GM19328 (cell line): ENCODE results near the gene ZKSCAN8.
"Not testable (repeated sequence)": the region's sequence is repeated elsewhere in the genome, so short reads cannot be mapped to it uniquely, and the experiment has no call there.

Experiments
- ATAC-seq: cut with Tn5 transposase; IDR thresholded peaks from one replicate; pipeline ENCODE4 v1.9.1; 2021; ENCODE audit warnings: mild to moderate bottlenecking, moderate library complexity; ENCODE audit not compliant: unreplicated experiment

The ZKSCAN8 gene

DNA sequence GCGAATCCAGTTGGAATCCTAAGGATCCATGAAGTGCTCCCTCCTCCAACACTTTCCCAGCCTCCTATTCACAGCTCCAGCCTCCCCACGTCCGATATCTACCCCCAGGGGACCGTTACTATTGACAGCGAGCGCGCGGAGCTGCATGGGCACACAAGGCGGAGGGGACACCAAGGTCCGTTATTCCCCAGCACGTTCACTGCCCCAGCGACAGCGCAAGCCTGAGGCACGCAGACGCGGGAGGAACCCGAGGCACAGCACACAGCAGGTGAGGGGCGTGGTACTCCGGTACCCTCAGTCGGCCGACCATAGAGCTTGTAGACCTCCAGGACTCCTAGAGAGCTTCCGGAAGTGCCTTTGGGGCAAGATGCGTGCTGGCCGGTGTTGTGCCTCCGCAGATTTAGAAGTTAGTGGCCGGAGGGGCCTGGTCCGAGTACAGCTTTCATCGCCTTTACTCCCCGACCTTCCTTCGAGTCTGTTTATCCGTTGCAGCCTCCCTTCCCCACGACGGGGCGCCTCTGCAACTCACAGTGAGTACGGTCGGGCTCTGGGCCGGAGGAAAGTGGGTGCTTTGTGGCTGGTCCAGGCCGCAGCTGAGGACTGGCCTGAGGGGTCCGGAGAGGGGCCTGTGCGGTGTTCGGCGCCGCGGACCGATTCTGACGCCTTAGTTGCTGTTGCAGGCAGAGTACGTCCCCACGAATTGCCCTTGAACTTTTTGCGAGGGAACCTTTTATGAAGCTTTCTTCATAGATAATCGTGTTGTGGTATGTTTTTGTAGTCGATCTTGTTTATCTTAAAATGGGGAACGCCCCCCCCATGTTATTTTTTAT, at the start of gene ZKSCAN8:
ZKSCAN8 (plus strand) TSS at position 384 of the 830 bp plus-strand sequence. CDS start 6,525 bp downstream, outside the sequence.
- peak; percentile 79 for ATAC-seq

DNA sequence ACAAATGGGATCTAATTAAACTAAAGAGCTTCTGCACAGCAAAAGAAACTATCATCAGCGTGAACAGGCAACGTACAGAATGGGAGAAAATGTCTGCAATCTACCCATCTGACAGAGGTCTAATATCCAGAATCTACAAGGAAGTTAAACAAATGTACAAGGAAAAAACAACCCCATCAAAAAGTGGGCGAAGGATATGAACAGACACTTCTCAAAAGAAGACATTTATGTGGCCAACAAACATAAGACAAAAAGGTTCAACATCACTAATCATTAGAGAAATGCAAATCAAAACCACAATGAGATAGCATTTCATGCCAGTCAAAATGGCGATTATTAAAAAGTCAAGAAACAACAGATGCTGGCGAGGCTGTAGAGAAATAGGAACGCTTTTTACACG, 39.5 kb upstream of the ZKSCAN8 start:
- not testable (repeated sequence) for ATAC-seq

GRCh38 chr6:28102699-28103098, 39.0 kb upstream of the ZKSCAN8 start:
- not testable (repeated sequence) for ATAC-seq

DNA sequence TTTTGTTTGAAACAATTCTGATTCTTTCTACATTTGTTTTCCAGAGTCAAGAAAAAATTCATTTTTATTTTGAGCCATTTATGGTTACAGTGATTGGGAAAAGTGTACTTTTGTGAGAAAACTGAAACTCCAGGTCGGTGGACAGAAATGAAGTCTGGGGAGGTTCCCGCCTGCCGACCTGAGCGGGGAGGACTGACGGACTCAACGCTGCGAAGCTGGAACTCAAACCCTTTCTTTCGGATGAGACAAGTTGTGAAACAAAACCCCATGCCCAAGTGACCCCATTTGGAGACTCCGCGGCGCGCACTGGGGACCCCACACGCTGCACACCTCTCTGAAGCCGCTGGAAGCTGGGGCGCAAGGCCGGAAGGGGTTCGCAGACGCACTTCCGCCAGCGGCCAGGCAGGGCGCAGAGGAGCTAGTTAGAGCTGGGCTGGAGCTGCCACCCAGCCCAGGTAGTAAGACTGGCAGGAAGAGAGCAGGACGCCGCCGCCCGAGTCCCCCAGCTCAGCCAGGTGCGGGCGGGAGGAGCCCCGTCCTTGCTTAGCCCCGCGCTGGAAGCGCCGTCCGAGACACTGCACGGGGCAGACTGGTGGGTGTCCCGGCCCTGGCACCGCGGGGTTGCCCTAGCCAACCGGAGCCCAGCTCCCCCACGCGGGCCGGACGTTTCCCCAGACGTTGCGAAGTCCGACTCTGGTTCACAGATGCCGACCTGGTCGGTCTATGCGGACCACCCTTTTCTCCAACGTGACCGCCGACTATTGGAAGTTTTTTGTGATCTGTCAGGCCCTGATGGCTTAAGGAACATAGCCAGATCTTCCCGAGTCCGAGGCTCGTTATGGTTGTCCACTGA, 37.1 kb upstream of the ZKSCAN8 start:
- peak; percentile 97 for ATAC-seq

DNA sequence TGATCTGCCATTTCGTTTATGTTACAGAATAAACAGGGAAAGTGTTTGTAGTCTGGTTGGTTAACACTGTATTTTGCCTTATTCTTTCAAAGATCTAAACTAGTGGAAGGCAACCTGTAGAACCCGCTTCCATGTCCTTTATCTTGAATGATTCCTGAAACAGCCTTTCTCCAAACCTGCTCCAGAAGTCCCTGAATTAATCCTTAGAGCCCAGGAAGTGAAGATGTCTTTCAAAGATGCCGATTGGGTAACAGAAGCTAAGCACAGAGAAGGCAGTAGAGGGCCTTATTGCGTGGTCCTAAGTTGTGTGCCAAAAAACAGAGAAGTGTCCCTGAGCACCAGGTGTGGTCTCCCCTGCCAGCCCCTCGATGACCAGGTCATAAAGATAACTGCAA, 36.4 kb upstream of the ZKSCAN8 start:
- peak; percentile 31 for ATAC-seq

DNA sequence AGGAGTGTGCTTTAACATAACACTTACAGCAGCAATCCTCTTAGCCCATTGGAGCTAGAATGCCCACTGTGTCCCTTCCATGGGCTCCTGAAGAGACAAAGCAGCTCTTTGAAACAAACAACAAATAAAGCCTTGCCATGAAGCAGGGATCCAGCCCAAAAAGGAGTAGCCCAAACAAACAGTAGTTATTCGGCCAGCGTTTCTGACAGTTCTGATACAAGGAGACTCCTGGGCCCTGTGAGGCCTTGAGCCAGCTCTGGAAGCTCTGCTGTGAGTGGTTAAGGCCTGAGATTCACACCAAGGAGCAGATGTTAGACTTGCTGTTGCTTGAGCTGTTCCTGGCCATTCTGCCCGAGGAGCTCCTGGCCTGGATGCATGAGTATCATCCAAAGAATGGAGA, 34.2 kb upstream of the ZKSCAN8 start:
- no peak for ATAC-seq

GRCh38 chr6:28111964-28112363, 29.7 kb upstream of the ZKSCAN8 start:
- no peak for ATAC-seq

DNA sequence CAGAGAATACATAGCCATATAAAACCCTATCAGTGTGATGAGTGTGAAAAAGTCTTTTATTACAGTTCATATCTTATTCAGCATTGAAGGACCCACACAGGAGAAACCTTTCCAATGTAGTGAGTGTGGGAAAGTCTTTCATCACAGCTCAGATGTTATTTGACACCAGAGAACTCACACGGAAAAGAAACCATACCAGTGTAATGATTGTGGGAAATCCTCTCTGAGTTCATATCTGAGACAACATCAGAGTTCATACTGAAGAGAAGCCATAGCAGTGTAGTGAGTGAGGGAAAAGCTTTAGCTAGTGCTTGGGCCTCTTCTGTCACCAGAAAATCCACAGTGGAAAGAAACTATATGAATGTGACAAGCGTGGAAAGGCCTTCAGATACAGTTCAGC, 25.9 kb upstream of the ZKSCAN8 start:
- ATAC-seq: no peak

GRCh38 chr6:28117386-28118050, 24.2 kb upstream of the ZKSCAN8 start:
- no peak for ATAC-seq

DNA sequence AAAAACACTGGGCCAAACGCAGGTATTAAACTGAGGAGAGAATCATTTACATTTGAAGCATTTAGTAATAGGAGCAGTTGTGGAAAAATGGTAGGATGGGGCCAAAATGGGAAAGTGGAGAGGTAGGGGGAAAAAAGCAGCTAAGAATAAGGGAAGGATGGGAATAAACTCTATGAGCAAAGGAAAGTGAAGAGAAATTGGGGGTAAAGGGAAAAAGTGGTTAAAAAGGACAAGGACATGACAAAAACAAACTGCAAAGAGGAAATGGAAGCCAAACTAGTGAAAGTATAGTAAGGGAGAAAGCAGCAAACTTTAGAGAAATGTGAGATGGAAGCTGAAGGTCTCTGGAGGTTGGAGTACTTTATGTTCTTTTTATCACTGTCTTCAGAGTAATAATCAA, 23.5 kb upstream of the ZKSCAN8 start:
- no peak for ATAC-seq

DNA sequence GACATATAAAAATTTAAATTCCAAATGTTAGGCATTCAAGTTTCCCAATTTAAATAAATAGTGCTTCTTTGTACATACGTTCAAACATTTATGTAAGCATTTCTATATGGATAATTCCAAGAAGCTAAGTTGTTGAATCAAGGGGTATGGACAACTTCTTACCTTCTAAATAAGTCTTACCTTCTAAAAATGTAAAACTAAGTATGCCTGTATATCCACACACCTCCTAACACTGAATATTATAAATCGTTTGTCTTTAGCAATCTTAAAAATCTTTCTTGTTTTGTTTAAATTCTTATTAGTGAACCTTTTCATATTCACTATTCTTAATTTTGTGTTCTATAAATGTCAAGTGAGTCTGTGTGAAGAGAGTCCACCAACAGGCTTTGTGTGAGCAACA, 19.8 kb upstream of the ZKSCAN8 start:
- ATAC-seq: no peak

GRCh38 chr6:28122283-28122682, 19.4 kb upstream of the ZKSCAN8 start:
- ATAC-seq: not testable (repeated sequence)

DNA sequence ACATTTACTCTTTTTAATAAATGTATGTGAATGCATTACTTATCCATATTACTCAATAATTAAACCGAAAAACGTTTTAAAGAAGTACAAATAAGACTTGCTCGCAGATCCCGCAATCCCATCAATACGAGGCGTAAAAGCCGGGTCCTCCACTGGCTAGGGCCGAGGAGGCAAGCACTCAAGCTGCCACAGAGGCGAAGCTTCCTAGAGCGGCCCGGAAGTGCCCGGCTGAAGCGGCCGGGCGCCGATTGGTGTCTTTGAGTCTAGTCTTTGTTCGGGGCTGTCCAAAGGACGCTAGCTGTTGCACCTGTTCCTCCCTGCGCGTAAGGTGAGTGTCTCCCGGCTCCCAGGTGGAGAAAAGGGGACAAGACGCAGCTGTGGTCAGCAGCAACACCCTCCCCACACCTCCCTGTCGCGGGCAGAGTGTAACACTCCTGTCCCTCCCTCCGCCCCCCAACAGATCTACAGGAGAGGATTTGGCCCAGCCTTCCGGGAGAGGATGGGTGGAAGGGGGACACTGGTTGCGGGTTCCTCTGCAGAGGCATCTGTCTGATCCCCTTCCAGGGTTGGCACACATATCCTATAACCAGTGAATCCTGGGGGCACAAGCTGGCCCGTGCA, 17.2 kb upstream of the ZKSCAN8 start, which contains the start of gene ZSCAN16:
ZSCAN16 (plus strand) TSS at position 260 of the 621 bp plus-strand sequence. CDS start 835 bp downstream, outside the sequence.
- ATAC-seq: peak; percentile 98

DNA sequence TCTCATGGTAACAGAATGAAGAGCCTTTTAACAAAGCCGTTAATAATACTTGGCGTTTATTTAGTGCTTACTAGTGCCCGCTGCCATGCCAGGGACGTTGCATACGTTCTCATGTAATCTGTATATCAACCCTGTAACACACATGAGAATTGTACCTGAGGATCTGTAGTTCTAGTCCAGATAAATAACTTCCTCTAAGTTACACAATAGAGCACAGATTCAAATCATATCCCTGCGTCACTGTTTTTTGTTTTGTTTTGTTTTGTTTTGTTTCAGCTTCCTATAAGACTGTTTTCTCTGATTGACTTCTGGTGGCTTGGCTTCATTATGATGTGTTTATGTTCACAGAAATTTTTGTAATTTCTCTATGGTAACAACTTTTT, 16.7 kb upstream of the ZKSCAN8 start:
- no peak for ATAC-seq

GRCh38 chr6:28125401-28125800, 16.3 kb upstream of the ZKSCAN8 start:
- ATAC-seq: no peak

- no peak for ATAC-seq
These were observed 7.7 kb upstream of the ZKSCAN8 start for GRCh38 chr6:28134015-28134414.

DNA sequence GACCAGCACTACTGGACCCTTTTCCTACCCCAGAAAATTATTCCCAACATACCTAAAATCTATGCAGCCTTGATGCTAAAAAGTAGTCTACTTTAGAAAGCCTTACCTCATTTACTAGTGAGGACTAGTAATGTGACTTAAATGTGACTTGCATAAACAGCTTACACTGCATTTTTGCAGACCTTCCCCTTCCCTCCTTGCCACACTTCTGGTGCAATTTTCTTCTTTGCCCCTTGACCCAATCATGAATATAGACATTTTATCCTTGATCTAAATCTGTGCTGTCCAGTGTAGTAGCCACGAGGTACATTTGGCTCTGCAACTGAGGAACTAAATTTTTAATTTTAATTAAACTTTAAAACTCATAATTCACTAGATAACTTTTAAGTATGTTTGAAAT, 7.0 kb upstream of the ZKSCAN8 start:
- ATAC-seq: no peak

DNA sequence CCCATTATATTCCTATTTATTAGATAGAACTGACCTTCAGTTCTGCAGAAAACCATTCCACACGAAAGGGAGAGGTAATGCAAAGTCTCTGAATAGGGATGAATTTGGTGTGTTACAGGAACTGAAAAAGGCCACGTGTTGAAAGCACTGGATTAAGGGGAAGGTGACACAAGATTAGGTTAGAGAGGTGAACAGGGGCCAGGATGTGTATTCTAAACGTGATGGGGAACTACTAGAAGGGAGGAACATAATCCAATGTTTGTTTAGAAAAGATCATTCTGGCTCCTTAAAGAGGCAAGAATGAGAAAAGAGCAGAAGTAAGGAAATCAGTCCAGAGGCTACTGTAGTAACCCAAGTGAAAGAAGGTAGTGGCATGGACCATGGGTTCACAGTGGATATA, 6.3 kb upstream of the ZKSCAN8 start:
- no peak for ATAC-seq

GRCh38 chr6:28136585-28137504, 4.8 kb upstream of the ZKSCAN8 start:
- ATAC-seq: peak; percentile 46

DNA sequence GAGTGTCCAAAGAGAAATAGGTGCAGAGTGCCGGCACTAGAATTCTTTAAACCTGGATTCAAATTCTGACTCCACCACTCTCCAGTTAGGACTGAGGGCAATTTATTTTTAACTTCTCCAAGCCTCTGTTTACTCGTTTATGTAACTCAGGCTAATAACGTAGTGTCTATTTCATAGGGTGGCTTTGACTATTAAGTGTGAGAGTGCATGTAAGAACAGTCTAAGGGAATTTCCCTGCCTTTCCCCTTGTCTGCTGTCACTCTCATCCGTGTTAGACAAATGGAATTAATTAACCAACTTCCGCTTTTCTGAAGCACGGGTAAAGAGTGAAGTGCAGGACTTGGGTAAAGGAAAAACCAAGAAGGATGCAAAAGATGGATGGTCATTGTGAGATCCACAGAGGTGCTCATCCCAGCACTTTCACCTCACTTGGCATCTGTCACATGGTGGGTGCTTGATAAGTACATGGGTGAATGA, 4.1 kb upstream of the ZKSCAN8 start:
- no peak for ATAC-seq
